ENCODE data around the gene KIF1A. TPM values are rescaled to one million over a fixed set of nuclear protein-coding genes. Genes with fewer than 3 reads are reported as not detected.

KIF1A gene
- total RNA-seq, 2 donors from 2014 or later, result 18.9 to 55.8 TPM

- intact Hi-C loops (cut with DNase I), result no loop called here
- H3K27me3 ChIP-seq (replicated peaks; ENCODE audit: insufficient read depth), result no peaks in the 10 kb centered on the region
- TF ChIP-seq POLR2A (IDR thresholded peaks at IDR 0.05) (no peak), CTCF (IDR thresholded peaks at IDR 0.05) (no peak), POLR2AphosphoS5 (IDR thresholded peaks at IDR 0.05) (no peak)
- no peak overlapping the region for H3K4me3 ChIP-seq
- H3K36me3 ChIP-seq, result no peaks in the 10 kb centered on the region
- H3K4me1 ChIP-seq (replicated peaks), result no peaks in the 10 kb centered on the region
- 95% methylated on average over 36 of the region's 36 CpGs for WGBS
- H3K27ac ChIP-seq, result no peak overlapping the region
- H3K9me3 ChIP-seq, result no peaks in the 10 kb centered on the region
- no peak for DNase-seq (ENCODE audit: low spot score)
Measured at GRCh38 chr2:240783819-240784621, 36.0 kb downstream of the KIF1A start.

GRCh38 chr2:240782886-240783818 is 36.9 kb downstream of the KIF1A start:
- Histone ChIP-seq H3K4me3 (no peak overlapping the region), H3K4me1 (replicated peaks) (no peaks in the 10 kb centered on the region), H3K9me3 (no peaks in the 10 kb centered on the region), H3K27me3 (replicated peaks; ENCODE audit: insufficient read depth) (no peaks in the 10 kb centered on the region), H3K36me3 (no peaks in the 10 kb centered on the region), H3K27ac (no peak overlapping the region)
- TF ChIP-seq CTCF (IDR thresholded peaks at IDR 0.05), result no peak
- TF ChIP-seq POLR2AphosphoS5 (IDR thresholded peaks at IDR 0.05), result no peak
- TF ChIP-seq POLR2A (IDR thresholded peaks at IDR 0.05), result no peak
- intact Hi-C loops (cut with DNase I), result no loop called here
- 94% methylated on average over 30 of the region's 32 CpGs for WGBS
- DNase-seq (ENCODE audit: low spot score), result no peak

- WGBS, result 89% methylated on average over 38 of the region's 43 CpGs
- H3K27me3 ChIP-seq (replicated peaks; ENCODE audit: insufficient read depth), result no peaks in the 10 kb centered on the region
- no peaks in the 10 kb centered on the region for H3K9me3 ChIP-seq
- H3K36me3 ChIP-seq, result no peaks in the 10 kb centered on the region
- intact Hi-C loops (cut with DNase I), result no loop called here
- no peak overlapping the region for H3K27ac ChIP-seq
- no peak for TF ChIP-seq CTCF (IDR thresholded peaks at IDR 0.05)
- TF ChIP-seq POLR2A (IDR thresholded peaks at IDR 0.05), result no peak
- TF ChIP-seq POLR2AphosphoS5 (IDR thresholded peaks at IDR 0.05), result no peak
- H3K4me3 ChIP-seq, result no peak overlapping the region
- H3K4me1 ChIP-seq (replicated peaks), result no peaks in the 10 kb centered on the region
- no peak for DNase-seq (ENCODE audit: low spot score)
Measured at GRCh38 chr2:240782221-240782885, 37.7 kb downstream of the KIF1A start.

GRCh38 chr2:240781471-240782220 is 38.4 kb downstream of the KIF1A start:
- intact Hi-C loops (cut with DNase I), result no loop called here
- Histone ChIP-seq H3K4me3 (no peak overlapping the region), H3K9me3 (no peaks in the 10 kb centered on the region), H3K27ac (no peak overlapping the region), H3K27me3 (replicated peaks; ENCODE audit: insufficient read depth) (no peaks in the 10 kb centered on the region), H3K36me3 (no peaks in the 10 kb centered on the region), H3K4me1 (replicated peaks) (no peaks in the 10 kb centered on the region)
- TF ChIP-seq POLR2AphosphoS5 (IDR thresholded peaks at IDR 0.05) (no peak), CTCF (IDR thresholded peaks at IDR 0.05) (no peak), POLR2A (IDR thresholded peaks at IDR 0.05) (no peak)
- WGBS, result 87% methylated on average over 58 of the region's 58 CpGs
- no peak for DNase-seq (ENCODE audit: low spot score)
